Measurements from ENCODE around the gene FBXO33.
"Not testable (repeated sequence)": the region's sequence is repeated elsewhere in the genome, so short reads cannot be mapped to it uniquely, and the experiment has no call there.

FBXO33 gene

GRCh38 chr14:39374851-39375250, 57.4 kb downstream of the FBXO33 start:
- no peak for DNase-seq (ENCODE audit: extremely low read depth in 1 of 2, low read depth in 1 of 2)

- DNase-seq (ENCODE audit: extremely low read depth in 1 of 2, low read depth in 1 of 2) = no peak
Measured at GRCh38 chr14:39372656-39373055, 59.6 kb downstream of the FBXO33 start.

GRCh38 chr14:39370415-39370814, 61.8 kb downstream of the FBXO33 start:
- DNase-seq (ENCODE audit: extremely low read depth in 1 of 2, low read depth in 1 of 2) = no peak

GRCh38 chr14:39369029-39369428, 63.2 kb downstream of the FBXO33 start:
- no peak for DNase-seq (ENCODE audit: extremely low read depth in 1 of 2, low read depth in 1 of 2)

GRCh38 chr14:39368261-39368959, 63.8 kb downstream of the FBXO33 start:
- DNase-seq (ENCODE audit: extremely low read depth in 1 of 2, low read depth in 1 of 2) = no peak

- DNase-seq (ENCODE audit: extremely low read depth in 1 of 2, low read depth in 1 of 2) = no peak
Measured at GRCh38 chr14:39367387-39367751, 64.9 kb downstream of the FBXO33 start.

GRCh38 chr14:39366460-39367386, 65.5 kb downstream of the FBXO33 start:
- DNase-seq (ENCODE audit: extremely low read depth in 1 of 2, low read depth in 1 of 2) = no peak

- DNase-seq (ENCODE audit: extremely low read depth in 1 of 2, low read depth in 1 of 2) = no peak
Measured at GRCh38 chr14:39365354-39365753, 66.9 kb downstream of the FBXO33 start.

- DNase-seq (ENCODE audit: extremely low read depth in 1 of 2, low read depth in 1 of 2) = no peak
Measured at GRCh38 chr14:39364509-39364908, 67.7 kb downstream of the FBXO33 start.

GRCh38 chr14:39361556-39361955, 70.7 kb downstream of the FBXO33 start:
- DNase-seq (ENCODE audit: extremely low read depth in 1 of 2, low read depth in 1 of 2) = not testable (repeated sequence)

- DNase-seq (ENCODE audit: extremely low read depth in 1 of 2, low read depth in 1 of 2) = no peak
Measured at GRCh38 chr14:39360316-39360715, 71.9 kb downstream of the FBXO33 start.

- not testable (repeated sequence) for DNase-seq (ENCODE audit: extremely low read depth in 1 of 2, low read depth in 1 of 2)
Measured at GRCh38 chr14:39359069-39359468, 73.2 kb downstream of the FBXO33 start.

GRCh38 chr14:39351708-39352107, 80.5 kb downstream of the FBXO33 start:
- no peak for DNase-seq (ENCODE audit: extremely low read depth in 1 of 2, low read depth in 1 of 2)

- no peak for DNase-seq (ENCODE audit: extremely low read depth in 1 of 2, low read depth in 1 of 2)
Measured at GRCh38 chr14:39350866-39351265, 81.4 kb downstream of the FBXO33 start.
